Lung (tissue), 12 donors: Measurements from ENCODE around the gene LRRC4B. TPM values are rescaled to one million over a fixed set of nuclear protein-coding genes. Genes with fewer than 3 reads are reported as not detected.

ENCODE experiments used
- ATAC-seq: fragments of 200-7000 bp; cut with Tn5 transposase; one replicate; pipeline ENCODE4 v1.9.1; 2020; ENCODE audit warnings: moderate number of reproducible peaks; ENCODE audit not compliant: insufficient read depth, low FRiP score
- DNase-seq, 3 donors: peaks; one replicate each; pipeline ENCODE4 v3.0.0-alpha.2; 2013 to 2017
- H3K27ac ChIP-seq, 2 donors: one replicate each; pipeline ENCODE4 v1.5.1; 2013; ENCODE audit warnings: mild to moderate bottlenecking in 2 of 2, moderate library complexity in 2 of 2, control low read depth in 1 of 2, inconsistent platforms in 1 of 2, low read depth in 1 of 2, low read length in 1 of 2
- H3K27me3 ChIP-seq, 3 donors: one replicate each; pipeline ENCODE4 v1.5.1; 2013; ENCODE audit warnings: low read length in 2 of 3; ENCODE audit not compliant: control insufficient read depth in 3 of 3, insufficient read depth in 3 of 3
- H3K36me3 ChIP-seq, 4 donors: one replicate each; pipeline ENCODE4 v1.5.1; 2013; ENCODE audit warnings: low read length in 4 of 4, mild to moderate bottlenecking in 1 of 4, moderate library complexity in 1 of 4; ENCODE audit not compliant: control insufficient read depth in 4 of 4, insufficient read depth in 4 of 4
- H3K4me1 ChIP-seq, 5 donors: one replicate each; pipeline ENCODE4 v1.5.1; 2013; ENCODE audit warnings: low read length in 5 of 5, mild to moderate bottlenecking in 2 of 5, moderate library complexity in 1 of 5; ENCODE audit not compliant: control insufficient read depth in 5 of 5, insufficient read depth in 5 of 5
- H3K4me3 ChIP-seq: one replicate; pipeline ENCODE4 v1.5.1; 2013; ENCODE audit warnings: mild to moderate bottlenecking, control low read depth, moderate library complexity
- H3K9ac ChIP-seq, 2 donors: one replicate each; pipeline ENCODE4 v1.5.1; 2013; ENCODE audit warnings: low read length in 2 of 2, control low read depth in 1 of 2; ENCODE audit not compliant: insufficient read depth in 1 of 2
- H3K9me3 ChIP-seq, 4 donors: one replicate each; pipeline ENCODE4 v1.5.1; 2013; ENCODE audit warnings: low read length in 3 of 4, mild to moderate bottlenecking in 1 of 4, moderate library complexity in 1 of 4; ENCODE audit not compliant: control insufficient read depth in 4 of 4, insufficient read depth in 3 of 4
- CTCF ChIP-seq: IDR thresholded peaks from 2 replicates; pipeline ENCODE4 v1.5.1; 2012; ENCODE audit warnings: mild to moderate bottlenecking; ENCODE audit errors: control extremely low read depth, extremely low read depth
- WGBS, 2 donors: extraction: QIAGEN DNeasy Blood & Tissue Kit; methylation state at CpG; one replicate each; pipeline ENCODE4 v1.1.7; 2013; 5-methylcytosine and 5-hydroxymethylcytosine counted together
- polyA plus RNA-seq, 2 donors: library from polyadenylated mRNA; stranded (reverse); fragments of 200-250 nt; gene quantifications; one replicate each; pipeline ENCODE4 v1.2.1, GENCODE V29; 2013
- total RNA-seq, 2 donors: library from RNA; depleted of rRNA in 1 of 2; stranded (reverse); fragments of >200 nt in 1 of 2; gene quantifications; one replicate each; pipeline ENCODE4 v1.2.1, GENCODE V29; 2014 to 2021
- donor health status: control.
- donor health status: control.
- donor health status: Bipolar disorder and iron deficiency.
- donor health status: healthy.
- donor health status: DM: yes; HTN: yes; CAD: no.

The LRRC4B gene
- total and polyA plus RNA-seq, 4 donors: 1.7 to 10.8 (median 2.7) TPM

DNA sequence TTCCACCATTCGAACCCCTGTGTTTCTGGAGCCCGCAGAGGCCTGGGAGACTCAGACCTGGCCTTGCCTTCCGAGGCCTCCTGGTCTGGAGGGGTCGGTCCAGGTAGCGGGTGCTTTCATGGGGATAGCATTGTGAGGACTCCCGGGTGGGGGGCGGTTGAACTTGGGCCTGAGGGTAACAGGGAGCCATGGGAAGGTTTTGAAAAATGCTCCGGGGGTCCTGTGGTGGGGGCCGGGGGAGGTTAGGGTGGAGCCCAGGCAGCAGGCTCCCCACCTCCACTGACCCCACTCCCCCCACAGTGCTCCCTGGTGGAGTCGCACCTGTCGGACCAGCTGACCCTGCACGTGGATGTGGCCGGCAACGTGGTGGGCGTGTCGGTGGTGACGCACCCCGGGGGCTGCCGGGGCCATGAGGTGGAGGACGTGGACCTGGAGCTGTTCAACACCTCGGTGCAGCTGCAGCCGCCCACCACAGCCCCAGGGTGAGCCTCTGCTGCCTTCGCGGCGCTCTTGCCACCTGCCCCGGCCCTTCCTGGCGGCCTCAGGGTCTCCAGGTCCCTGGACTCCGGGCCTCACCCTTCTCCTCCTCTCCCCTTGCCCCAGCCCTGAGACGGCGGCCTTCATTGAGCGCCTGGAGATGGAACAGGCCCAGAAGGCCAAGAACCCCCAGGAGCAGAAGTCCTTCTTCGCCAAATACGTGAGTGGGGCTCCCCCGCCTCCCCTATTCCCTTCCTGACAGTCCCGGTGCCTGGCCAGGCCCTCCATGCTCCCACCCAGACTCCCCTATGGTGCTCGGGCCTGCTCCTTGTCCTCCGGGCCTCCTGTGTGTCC lies 87.7 kb downstream of the LRRC4B start:
- peaks cover 5 to 10% (median 7%) of the 10 kb centered on the region in 5 donors for H3K4me1 ChIP-seq
- WGBS, 2 donors: 91 to 97% methylated on average over 23 to 37 of the region's 37 CpGs
- H3K9ac ChIP-seq: no peak overlapping the region
- no peak overlapping the region for H3K27ac ChIP-seq
- TF ChIP-seq CTCF: no peak
- no peak overlapping the region for H3K4me3 ChIP-seq
- DNase-seq: no peak
- ATAC-seq: no peak
- peaks cover 0 to 44% (median 17%) of the 10 kb centered on the region in 4 donors for H3K36me3 ChIP-seq
- H3K9me3 ChIP-seq: no peaks in the 10 kb centered on the region
- H3K27me3 ChIP-seq: no peaks in the 10 kb centered on the region

GRCh38 chr19:50479761-50480251 lies 88.4 kb downstream of the LRRC4B start:
- no peak for TF ChIP-seq CTCF
- Histone ChIP-seq H3K4me1 (peaks cover 5 to 10% (median 7%) of the 10 kb centered on the region in 5 donors), H3K9me3 (no peaks in the 10 kb centered on the region), H3K27me3 (no peaks in the 10 kb centered on the region), H3K27ac (no peak overlapping the region), H3K36me3 (peaks cover 0 to 44% (median 16%) of the 10 kb centered on the region in 4 donors), H3K9ac (no peak overlapping the region), H3K4me3 (no peak overlapping the region)
- 95 to 97% methylated on average over 16 of the region's 16 CpGs for WGBS, 2 donors
- ATAC-seq: no peak
- no peak for DNase-seq

- WGBS, 2 donors: 91% methylated on average over 19 of the region's 19 CpGs
- H3K27me3 ChIP-seq: no peaks in the 10 kb centered on the region
- DNase-seq: no peak
- H3K9me3 ChIP-seq: no peaks in the 10 kb centered on the region
- H3K27ac ChIP-seq: no peak overlapping the region
- TF ChIP-seq CTCF: no peak
- H3K4me3 ChIP-seq: no peak overlapping the region
- H3K4me1 ChIP-seq: peaks cover 5 to 10% (median 7%) of the 10 kb centered on the region in 5 donors
- H3K9ac ChIP-seq: no peak overlapping the region
- peaks cover 0 to 44% (median 16%) of the 10 kb centered on the region in 4 donors for H3K36me3 ChIP-seq
- ATAC-seq: no peak
Observed at GRCh38 chr19:50478901-50479715, 89.1 kb downstream of the LRRC4B start.
